Measurements from ENCODE around the gene TTC39A. TPM values are rescaled to one million over a fixed set of nuclear protein-coding genes. Genes with fewer than 3 reads are reported as not detected.
A peak's percentile ranks its signal among the peaks of the same experiment; 100 is the strongest.

The TTC39A gene
- total RNA-seq, 2 donors from 2014 or later: 12.8 to 20.7 TPM

- Histone ChIP-seq H3K36me3 (ENCODE audit: control insufficient read depth, insufficient read depth, low read length) (no peaks in the 10 kb centered on the region), H3K9ac (ENCODE audit: extremely low read depth, low read length, poor library complexity, severe bottlenecking) (no peak overlapping the region), H3K27me3 (ENCODE audit: control insufficient read depth, insufficient read depth, low read length, poor library complexity, severe bottlenecking) (no peaks in the 10 kb centered on the region), H3K4me3 (ENCODE audit: low read length) (no peak overlapping the region), H3K27ac (ENCODE audit: low read depth, low read length) (no peak overlapping the region), H3K9me3 (ENCODE audit: control insufficient read depth, low read length) (no peaks in the 10 kb centered on the region), H3K4me1 (ENCODE audit: control insufficient read depth, insufficient read depth, low read length) (no peaks in the 10 kb centered on the region)
- Mint-ChIP-seq H3K9me3 (no peaks in the 10 kb centered on the region), H3K36me3 (ENCODE audit: low read depth) (no peaks in the 10 kb centered on the region), H3K4me3 (no peak overlapping the region), H3K27me3 (ENCODE audit: insufficient read depth) (no peaks in the 10 kb centered on the region), H3K4me1 (peaks cover 4% of the 10 kb centered on the region), H3K27ac (no peak overlapping the region)
- no peak for TF ChIP-seq CTCF (conservative IDR thresholded peaks at IDR 0.05)
- WGBS, 2 experiments (ENCODE audit: insufficient coverage in 1 of 2, insufficient read length in 1 of 2): 86 to 90% methylated on average over 9 to 15 of the region's 15 CpGs
- peak; percentile 38 for DNase-seq
These were observed 19.3 kb downstream of the TTC39A start for GRCh38 chr1:51310871-51311613.

- H3K36me3 Mint-ChIP-seq (ENCODE audit: low read depth): no peaks in the 10 kb centered on the region
- peak; percentile 35 for DNase-seq
- no peak overlapping the region for H3K4me3 ChIP-seq (ENCODE audit: low read length)
- peaks cover 14% of the 10 kb centered on the region for H3K4me1 Mint-ChIP-seq
- no peak overlapping the region for H3K9ac ChIP-seq (ENCODE audit: extremely low read depth, low read length, poor library complexity, severe bottlenecking)
- no peak for TF ChIP-seq CTCF (conservative IDR thresholded peaks at IDR 0.05)
- H3K9me3 Mint-ChIP-seq: no peaks in the 10 kb centered on the region
- no peaks in the 10 kb centered on the region for H3K9me3 ChIP-seq (ENCODE audit: control insufficient read depth, low read length)
- H3K27me3 ChIP-seq (ENCODE audit: control insufficient read depth, insufficient read depth, low read length, poor library complexity, severe bottlenecking): no peaks in the 10 kb centered on the region
- H3K36me3 ChIP-seq (ENCODE audit: control insufficient read depth, insufficient read depth, low read length): no peaks in the 10 kb centered on the region
- peaks cover 9% of the 10 kb centered on the region for H3K4me1 ChIP-seq (ENCODE audit: control insufficient read depth, insufficient read depth, low read length)
- H3K4me3 Mint-ChIP-seq: no peak overlapping the region
- no peak overlapping the region for H3K27ac Mint-ChIP-seq
- H3K27ac ChIP-seq (ENCODE audit: low read depth, low read length): no peak overlapping the region
- no peaks in the 10 kb centered on the region for H3K27me3 Mint-ChIP-seq (ENCODE audit: insufficient read depth)
- WGBS, 2 experiments (ENCODE audit: insufficient coverage in 1 of 2, insufficient read length in 1 of 2): 85 to 100% methylated on average over 1 to 8 of the region's 8 CpGs
These were observed 21.1 kb downstream of the TTC39A start for GRCh38 chr1:51309291-51309690.

- DNase-seq: no peak
- Mint-ChIP-seq H3K4me3 (no peak overlapping the region), H3K36me3 (ENCODE audit: low read depth) (no peaks in the 10 kb centered on the region), H3K9me3 (no peaks in the 10 kb centered on the region), H3K27me3 (ENCODE audit: insufficient read depth) (no peaks in the 10 kb centered on the region), H3K4me1 (peaks cover 14% of the 10 kb centered on the region), H3K27ac (no peak overlapping the region)
- Histone ChIP-seq H3K9me3 (ENCODE audit: control insufficient read depth, low read length) (no peaks in the 10 kb centered on the region), H3K4me1 (ENCODE audit: control insufficient read depth, insufficient read depth, low read length) (peaks cover 9% of the 10 kb centered on the region), H3K36me3 (ENCODE audit: control insufficient read depth, insufficient read depth, low read length) (no peaks in the 10 kb centered on the region), H3K27ac (ENCODE audit: low read depth, low read length) (no peak overlapping the region), H3K4me3 (ENCODE audit: low read length) (no peak overlapping the region), H3K27me3 (ENCODE audit: control insufficient read depth, insufficient read depth, low read length, poor library complexity, severe bottlenecking) (no peaks in the 10 kb centered on the region), H3K9ac (ENCODE audit: extremely low read depth, low read length, poor library complexity, severe bottlenecking) (no peak overlapping the region)
- WGBS, 2 experiments (ENCODE audit: insufficient coverage in 1 of 2, insufficient read length in 1 of 2): 95 to 96% methylated on average over 4 to 6 of the region's 6 CpGs
- TF ChIP-seq CTCF (conservative IDR thresholded peaks at IDR 0.05): no peak
These were observed 21.7 kb downstream of the TTC39A start for GRCh38 chr1:51308636-51309035.
